Thyroid gland (tissue), 4 donors: Measurements from ENCODE around the gene PHF13. TPM values are rescaled to one million over a fixed set of nuclear protein-coding genes. Genes with fewer than 3 reads are reported as not detected.

Experiments used
- DNase-seq, 2 donors: peaks; one replicate each; pipeline ENCODE4 v3.0.0-alpha.2; 2019
- H3K27ac ChIP-seq, 3 donors: fragments of 200-600 bp; sonication (generic); 1 replicate in 2 of 3; 2 replicates in 1 of 3; pipeline ENCODE4 v1.5.1; 2016 to 2019; ENCODE audit warnings: mild to moderate bottlenecking in 1 of 3, moderate library complexity in 1 of 3
- H3K27me3 ChIP-seq: fragments of 200-600 bp; sonication (generic); one replicate; pipeline ENCODE4 v1.5.1; 2019
- H3K36me3 ChIP-seq, 2 donors: fragments of 200-600 bp; sonication (generic); one replicate each; pipeline ENCODE4 v1.5.1; 2016 to 2019
- H3K4me1 ChIP-seq, 2 donors: fragments of 200-600 bp; sonication (generic); one replicate each; pipeline ENCODE4 v1.5.1; 2017 to 2019
- H3K4me3 ChIP-seq, 3 donors: fragments of 200-600 bp; sonication (generic); replicated peaks in 1 of 3; 1 replicate in 2 of 3; 2 replicates in 1 of 3; pipeline ENCODE4 v1.5.1; 2016; ENCODE audit warnings: mild to moderate bottlenecking in 1 of 3
- H3K9me3 ChIP-seq: fragments of 200-600 bp; sonication (generic); one replicate; pipeline ENCODE4 v1.5.1; 2017
- CTCF ChIP-seq, 6 experiments: fragments of 200-600 bp in 3 of 6; fragments of 450-650 bp in 3 of 6; sonication (generic) in 3 of 6; IDR thresholded peaks; one replicate each; pipeline ENCODE4 v1.5.1; 2016 to 2019; ENCODE audit warnings: antibody characterized with exemption in 6 of 6, mild to moderate bottlenecking in 2 of 6, inconsistent platforms in 1 of 6, moderate library complexity in 1 of 6
- POLR2A ChIP-seq, 2 donors: fragments of 450-650 bp; IDR thresholded peaks; one replicate each; pipeline ENCODE4 v1.6.1; 2017; ENCODE audit warnings: antibody characterized with exemption in 2 of 2, mild to moderate bottlenecking in 2 of 2, moderate library complexity in 1 of 2
- WGBS, 2 donors: methylation state at CpG; one replicate each; pipeline ENCODE4 v1.1.5; 2017; 5-methylcytosine and 5-hydroxymethylcytosine counted together
- intact Hi-C: fragments of 100-400 bp; cut with DNase I; formaldehyde crosslinking; loops from one replicate; pipeline ENCODE4 v1.15.1; 2023
- total RNA-seq, 4 donors: library from RNA; depleted of rRNA; stranded (reverse); fragments of >200 nt; gene quantifications; one replicate each; pipeline ENCODE4 v1.2.3, GENCODE V29; 2016

PHF13 gene
- total RNA-seq, 4 donors from 2014 or later: 7.8 to 14.1 (median 9.5) TPM

- peaks cover 20 to 24% of the 10 kb centered on the region in 2 donors for H3K4me1 ChIP-seq
- DNase-seq: no peak
- TF ChIP-seq CTCF (IDR thresholded peaks at IDR 0.05) (no peak), POLR2A (IDR thresholded peaks at IDR 0.05) (no peak)
- 81 to 95% methylated on average over 3 to 7 of the region's 7 CpGs for WGBS, 2 donors
- H3K4me3 ChIP-seq: no peak overlapping the region
- H3K27ac ChIP-seq: no peak overlapping the region
- H3K9me3 ChIP-seq: no peaks in the 10 kb centered on the region
- no peaks in the 10 kb centered on the region for H3K27me3 ChIP-seq
- intact Hi-C loops: no loop called here
- peaks cover 45 to 54% of the 10 kb centered on the region in 2 donors for H3K36me3 ChIP-seq
Measured at GRCh38 chr1:6590046-6590445, 23.5 kb upstream of the PHF13 start.

GRCh38 chr1:6591222-6591621 lies 22.3 kb upstream of the PHF13 start:
- H3K4me1 ChIP-seq: peaks cover 10 to 18% of the 10 kb centered on the region in 2 donors
- WGBS, 2 donors: 88 to 91% methylated on average over 8 to 13 of the region's 13 CpGs
- intact Hi-C loops: no loop called here
- no peaks in the 10 kb centered on the region for H3K27me3 ChIP-seq
- TF ChIP-seq POLR2A (IDR thresholded peaks at IDR 0.05) (no peak), CTCF (IDR thresholded peaks at IDR 0.05) (no peak)
- peaks cover 48 to 64% of the 10 kb centered on the region in 2 donors for H3K36me3 ChIP-seq
- no peaks in the 10 kb centered on the region for H3K9me3 ChIP-seq
- H3K4me3 ChIP-seq: no peak overlapping the region
- DNase-seq: no peak
- no peak overlapping the region for H3K27ac ChIP-seq

- no peak overlapping the region for H3K27ac ChIP-seq
- DNase-seq: no peak
- TF ChIP-seq CTCF (IDR thresholded peaks at IDR 0.05): no peak
- TF ChIP-seq POLR2A (IDR thresholded peaks at IDR 0.05): no peak
- WGBS, 2 donors: 83 to 87% methylated on average over 6 of the region's 6 CpGs
- intact Hi-C loops: no loop called here
- H3K27me3 ChIP-seq: no peaks in the 10 kb centered on the region
- peaks cover 10 to 17% of the 10 kb centered on the region in 2 donors for H3K4me1 ChIP-seq
- H3K9me3 ChIP-seq: no peaks in the 10 kb centered on the region
- H3K4me3 ChIP-seq: no peak overlapping the region
- peaks cover 50 to 66% of the 10 kb centered on the region in 2 donors for H3K36me3 ChIP-seq
Measured at GRCh38 chr1:6591644-6592043, 21.9 kb upstream of the PHF13 start.

GRCh38 chr1:6592441-6592840 lies 21.1 kb upstream of the PHF13 start:
- DNase-seq: no peak
- Histone ChIP-seq H3K9me3 (no peaks in the 10 kb centered on the region), H3K27me3 (no peaks in the 10 kb centered on the region), H3K36me3 (peaks cover 54 to 74% of the 10 kb centered on the region in 2 donors), H3K4me1 (peaks cover 3 to 15% of the 10 kb centered on the region in 2 donors), H3K4me3 (no peak overlapping the region), H3K27ac (no peak overlapping the region)
- WGBS, 2 donors: 62 to 96% methylated on average over 3 to 5 of the region's 5 CpGs
- TF ChIP-seq POLR2A (IDR thresholded peaks at IDR 0.05): no peak
- TF ChIP-seq CTCF (IDR thresholded peaks at IDR 0.05): no peak
- intact Hi-C loops: no loop called here

GRCh38 chr1:6592865-6593593 lies 20.5 kb upstream of the PHF13 start:
- no peak for TF ChIP-seq POLR2A (IDR thresholded peaks at IDR 0.05)
- TF ChIP-seq CTCF (IDR thresholded peaks at IDR 0.05): no peak
- DNase-seq: no peak

More at GRCh38 chr1:6592865-6593593, 20.5 kb upstream of the PHF13 start:
- WGBS, 2 donors: 93 to 96% methylated on average over 26 to 38 of the region's 38 CpGs
- Histone ChIP-seq H3K4me3 (no peak overlapping the region), H3K4me1 (peaks cover 4 to 15% of the 10 kb centered on the region in 2 donors), H3K27ac (no peak overlapping the region), H3K9me3 (no peaks in the 10 kb centered on the region), H3K36me3 (peaks cover 56 to 78% of the 10 kb centered on the region in 2 donors), H3K27me3 (no peaks in the 10 kb centered on the region)
- intact Hi-C loops: no loop called here
